ENCODE measurements around the gene MIOX. TPM values are rescaled to one million over a fixed set of nuclear protein-coding genes. Genes with fewer than 3 reads are reported as not detected.
A peak's percentile ranks its signal among the peaks of the same experiment; 100 is the strongest.

Gene MIOX
- total RNA-seq (not detected), polyA plus RNA-seq (not detected)
- long read RNA-seq, donor 1, result 0 reads
- long read RNA-seq, donor 2, result 0 reads
- long read RNA-seq, donor 3, result 0 reads

- WGBS, 4 donors, result 65 to 71% (median 68%) methylated on average over 16 to 23 of the region's 23 CpGs
- ATAC-seq, result no peak
- Histone ChIP-seq H3K27me3 (peaks cover 14 to 46% (median 18%) of the 10 kb centered on the region in 9 donors), H3K4me3 (no peak within 1 kb of the TSS), H3K27ac (no peak within 1 kb of the TSS), H3K9me3 (no peaks in the 10 kb centered on the region), H3K36me3 (no peaks in the 10 kb centered on the region), H3K4me1 (peaks cover 0 to 14% (median 0%) of the 10 kb centered on the region in 12 donors)
- peak in 1 of 5 donors; percentile 51 for DNase-seq
- intact Hi-C loops (cut with DNase I), result no loop called here
- no peak for TF ChIP-seq POLR2A (IDR thresholded peaks at IDR 0.05)
- no peak for TF ChIP-seq CTCF (IDR thresholded peaks at IDR 0.05)
Measured at GRCh38 chr22:50486561-50487289, at the start of gene MIOX. MIOX (plus strand) TSS chr22:50486859; CDS start chr22:50486898, 39 bp downstream.

GRCh38 chr22:50437511-50438304 is 49.0 kb upstream of the MIOX start:
- Histone ChIP-seq H3K9me3 (no peaks in the 10 kb centered on the region), H3K4me1 (no peaks in the 10 kb centered on the region), H3K27me3 (no peaks in the 10 kb centered on the region), H3K27ac (no peak overlapping the region), H3K36me3 (peaks cover 0 to 78% (median 68%) of the 10 kb centered on the region in 9 donors), H3K4me3 (no peak overlapping the region)
- ATAC-seq, result no peak
- peak in 1 of 5 donors; percentile 60 for DNase-seq
- 85 to 91% (median 89%) methylated on average over 29 to 36 of the region's 36 CpGs for WGBS, 4 donors
- TF ChIP-seq CTCF (IDR thresholded peaks at IDR 0.05) (no peak), POLR2A (IDR thresholded peaks at IDR 0.05) (no peak)
- intact Hi-C loops (cut with DNase I), result loop anchor here in 1 of 10 donors (10.0 kb wide), 1 partner anchor 57 kb away; no protein-coding TSS in a partner anchor

GRCh38 chr22:50438305-50439275 is 48.1 kb upstream of the MIOX start:
- TF ChIP-seq POLR2A (IDR thresholded peaks at IDR 0.05) (no peak), CTCF (IDR thresholded peaks at IDR 0.05) (no peak)
- Histone ChIP-seq H3K36me3 (peaks cover 0 to 79% (median 65%) of the 10 kb centered on the region in 9 donors), H3K27me3 (no peaks in the 10 kb centered on the region), H3K4me1 (no peaks in the 10 kb centered on the region), H3K4me3 (no peak overlapping the region), H3K27ac (no peak overlapping the region), H3K9me3 (no peaks in the 10 kb centered on the region)
- 89 to 94% (median 91%) methylated on average over 26 to 34 of the region's 34 CpGs for WGBS, 4 donors
- ATAC-seq (no peak), DNase-seq (peak in 2 of 5 donors; percentile 22 to 52)
- intact Hi-C loops (cut with DNase I), result loop anchor here in 1 of 10 donors (10.0 kb wide), 1 partner anchor 56 kb away; no protein-coding TSS in a partner anchor
